T-helper 22 cell (primary cell): ENCODE measurements around the gene PPM1J.
"Not testable (repeated sequence)": the region's sequence is repeated elsewhere in the genome, so short reads cannot be mapped to it uniquely, and the experiment has no call there.

ENCODE experiments used
- DNase-seq: peaks from one replicate; pipeline ENCODE4 v3.0.0-alpha.2; 2020; ENCODE audit warnings: low read depth

Gene PPM1J, protein sequence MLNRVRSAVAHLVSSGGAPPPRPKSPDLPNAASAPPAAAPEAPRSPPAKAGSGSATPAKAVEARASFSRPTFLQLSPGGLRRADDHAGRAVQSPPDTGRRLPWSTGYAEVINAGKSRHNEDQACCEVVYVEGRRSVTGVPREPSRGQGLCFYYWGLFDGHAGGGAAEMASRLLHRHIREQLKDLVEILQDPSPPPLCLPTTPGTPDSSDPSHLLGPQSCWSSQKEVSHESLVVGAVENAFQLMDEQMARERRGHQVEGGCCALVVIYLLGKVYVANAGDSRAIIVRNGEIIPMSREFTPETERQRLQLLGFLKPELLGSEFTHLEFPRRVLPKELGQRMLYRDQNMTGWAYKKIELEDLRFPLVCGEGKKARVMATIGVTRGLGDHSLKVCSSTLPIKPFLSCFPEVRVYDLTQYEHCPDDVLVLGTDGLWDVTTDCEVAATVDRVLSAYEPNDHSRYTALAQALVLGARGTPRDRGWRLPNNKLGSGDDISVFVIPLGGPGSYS

DNA sequence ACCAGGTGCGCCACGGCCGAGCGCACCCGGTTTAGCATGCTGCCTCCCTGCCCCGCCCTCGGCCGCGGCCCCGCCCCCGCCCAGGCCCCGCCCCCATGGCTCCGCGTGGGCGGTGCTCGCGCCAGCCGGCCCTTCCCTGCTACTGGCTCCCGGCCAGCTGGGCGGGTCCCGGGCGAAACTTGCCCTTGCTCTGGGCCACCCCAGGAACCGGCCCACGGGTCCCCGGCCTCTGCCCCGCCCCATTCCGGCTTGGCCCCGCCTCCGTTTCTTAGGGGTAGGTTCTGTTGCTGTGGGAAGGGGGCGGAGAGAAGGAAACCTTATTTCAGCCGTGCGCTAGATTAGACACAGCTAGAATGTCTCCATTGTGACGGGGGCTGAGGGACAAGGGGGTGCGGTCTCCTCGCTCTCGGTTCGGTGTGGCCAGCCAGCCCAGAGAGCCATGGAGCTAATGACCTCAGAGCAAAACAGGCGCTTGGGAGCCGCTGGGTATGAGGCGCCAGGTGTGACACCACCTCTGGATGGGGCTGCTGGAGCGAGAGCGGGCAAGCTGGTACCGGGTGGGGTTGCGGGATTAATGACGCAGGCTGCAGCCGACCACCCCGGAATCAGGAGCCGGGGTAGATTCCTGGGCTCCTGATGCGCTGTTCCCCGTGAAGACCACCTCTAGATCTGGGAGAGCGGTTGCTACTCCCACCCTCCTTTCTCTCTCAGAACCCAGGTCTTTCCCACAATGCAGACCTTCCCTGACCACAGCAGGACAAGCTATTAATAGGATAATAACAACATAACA is at the start of gene PPM1J:
PPM1J (minus strand) TSS at position 69 of the 790 bp plus-strand sequence; CDS start at position 38, 31 bp downstream.
- DNase-seq = peak; percentile 93

DNA sequence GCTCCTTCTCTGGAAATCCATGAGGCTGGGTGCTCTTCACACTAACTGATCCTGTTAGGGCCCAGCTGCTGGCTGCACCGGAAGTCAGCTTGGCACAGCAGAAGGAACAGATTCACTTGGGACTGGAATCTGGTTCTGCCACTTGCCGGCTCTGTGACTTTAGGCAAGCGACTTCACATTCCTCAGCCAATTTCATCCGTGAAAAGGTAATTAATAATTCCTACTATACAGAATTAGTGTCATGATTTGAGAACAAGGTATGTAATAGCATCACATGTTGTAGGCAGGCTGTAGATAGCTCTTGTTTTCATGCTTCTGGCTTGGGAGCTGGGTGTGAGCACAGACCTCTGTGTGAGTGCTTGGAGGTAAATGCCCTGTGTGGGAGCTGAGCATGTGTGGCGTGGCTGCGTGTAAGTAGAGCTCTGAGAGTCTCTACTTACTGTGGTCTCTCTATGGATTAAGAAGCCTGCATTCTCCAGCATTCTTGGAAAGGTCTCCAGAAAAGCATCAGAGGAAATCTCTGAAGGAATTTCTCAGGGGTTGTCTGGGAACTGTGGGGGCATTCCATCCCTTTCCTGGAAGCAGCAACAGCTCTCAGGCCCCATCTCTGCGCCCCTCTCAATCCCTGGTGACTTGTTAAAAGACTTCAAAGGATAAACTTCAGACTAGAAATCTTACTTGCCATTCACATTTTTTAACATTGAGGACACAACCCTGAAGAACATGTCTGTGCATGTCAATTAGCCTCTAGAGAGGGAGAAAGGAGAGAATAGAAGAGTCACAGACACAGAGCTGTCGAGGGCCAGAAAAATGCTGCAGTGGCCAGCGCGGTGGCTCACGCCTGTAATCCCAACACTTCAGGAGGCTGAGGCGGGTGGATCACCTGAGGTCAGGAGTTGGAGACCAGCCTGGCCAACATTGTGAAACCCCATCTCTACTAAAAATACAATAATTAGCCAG is 47.7 kb upstream of the PPM1J start:
- no peak for DNase-seq

DNA sequence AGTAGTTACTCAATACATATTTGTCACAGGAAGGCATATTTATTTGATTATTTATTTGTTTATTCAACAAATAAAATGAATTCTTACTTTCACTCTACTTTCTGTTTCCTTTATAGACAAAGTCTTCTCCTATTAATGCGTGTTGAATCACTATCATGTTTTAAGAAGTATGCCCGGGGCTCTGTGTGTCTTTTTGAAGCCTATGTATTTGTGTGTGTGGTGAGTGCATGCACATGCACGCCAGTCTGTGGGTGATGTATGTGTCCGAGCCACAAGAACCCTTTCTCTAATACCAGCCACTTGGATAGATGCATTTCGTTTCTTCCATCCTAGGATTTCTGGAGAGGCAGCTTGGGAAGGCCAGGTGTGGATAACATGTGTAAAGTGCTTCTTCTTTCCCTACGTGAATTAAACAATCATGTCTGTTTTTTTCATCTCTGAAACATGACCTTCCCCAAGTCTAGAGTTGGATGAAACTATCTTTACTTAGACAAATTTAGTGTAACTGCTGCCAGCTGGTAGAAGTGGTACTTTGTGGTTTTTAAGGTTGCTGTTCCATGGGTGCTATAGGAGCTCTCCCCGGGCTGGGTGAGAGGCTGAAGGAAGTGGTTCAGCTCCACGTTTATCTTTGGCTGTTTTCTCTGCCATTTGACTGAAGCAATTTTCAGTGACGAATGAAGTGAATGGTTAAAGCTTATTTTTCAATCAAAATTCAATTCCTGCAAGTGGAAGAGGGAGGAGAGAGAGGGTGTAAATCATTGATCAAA is 46.8 kb upstream of the PPM1J start:
- DNase-seq = no peak

DNA sequence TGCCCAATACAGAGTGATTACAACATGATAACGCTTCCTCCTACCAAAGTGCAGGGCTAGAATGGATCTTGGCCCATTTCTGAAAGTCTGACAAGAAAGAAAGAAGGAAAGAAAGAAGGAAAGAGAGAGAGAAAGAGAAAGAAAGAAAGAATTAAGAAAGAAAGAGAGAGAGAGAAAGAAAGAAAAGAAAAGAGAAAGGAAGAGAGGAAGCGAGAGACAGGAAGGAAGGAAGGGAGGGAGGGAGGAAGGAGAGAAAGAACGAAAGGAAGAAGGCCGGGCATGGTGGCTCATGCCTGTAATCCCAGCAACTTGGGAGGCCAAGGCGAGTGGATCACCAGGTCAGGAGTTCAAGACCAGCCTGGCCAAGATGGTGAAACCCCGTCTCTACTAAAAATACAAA is 44.1 kb upstream of the PPM1J start:
- DNase-seq = no peak

DNA sequence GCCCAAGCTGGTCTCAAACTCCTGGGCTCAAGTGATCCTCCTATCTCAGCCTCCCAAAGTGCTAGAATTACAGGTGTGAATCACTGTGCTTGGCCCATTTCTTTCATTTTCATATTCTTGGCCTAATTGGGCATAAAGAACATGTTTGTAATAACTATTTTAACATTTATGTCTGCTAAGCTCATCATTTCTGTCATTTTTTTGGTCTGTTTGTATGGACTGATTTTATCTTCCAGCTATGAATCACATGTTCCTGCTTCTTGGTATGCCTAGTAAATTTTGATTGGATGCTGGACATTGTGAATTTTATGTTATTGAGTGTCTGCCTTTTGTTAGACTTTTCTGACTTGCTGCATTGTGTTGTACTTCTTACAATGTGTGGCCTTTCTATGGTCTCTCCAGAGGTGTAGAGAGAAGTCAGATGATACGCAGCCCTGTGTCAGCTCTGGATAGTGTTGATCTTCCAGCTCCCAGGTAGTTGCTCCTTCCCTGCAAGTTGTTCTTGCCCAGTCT is 39.0 kb upstream of the PPM1J start:
- no peak for DNase-seq

DNA sequence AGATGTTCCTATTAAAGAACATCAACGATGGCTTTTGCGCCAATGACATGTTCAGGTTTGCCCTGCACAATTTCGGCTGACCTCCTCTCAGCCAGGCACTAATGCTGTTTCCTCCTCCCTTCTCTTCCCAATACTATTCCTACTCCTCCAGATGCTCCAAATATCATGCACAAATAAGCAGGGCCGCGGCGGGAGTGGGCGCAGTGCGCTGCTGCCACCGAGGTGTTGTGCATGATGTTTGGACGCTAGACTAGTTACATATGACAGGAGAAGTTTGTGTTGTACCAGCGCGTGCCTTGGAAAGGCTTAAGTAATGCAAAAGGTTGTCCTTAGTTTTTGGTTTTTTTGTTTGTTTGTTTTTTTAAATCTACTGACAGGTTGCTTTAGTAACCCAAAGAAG is 33.3 kb upstream of the PPM1J start:
- DNase-seq = no peak

DNA sequence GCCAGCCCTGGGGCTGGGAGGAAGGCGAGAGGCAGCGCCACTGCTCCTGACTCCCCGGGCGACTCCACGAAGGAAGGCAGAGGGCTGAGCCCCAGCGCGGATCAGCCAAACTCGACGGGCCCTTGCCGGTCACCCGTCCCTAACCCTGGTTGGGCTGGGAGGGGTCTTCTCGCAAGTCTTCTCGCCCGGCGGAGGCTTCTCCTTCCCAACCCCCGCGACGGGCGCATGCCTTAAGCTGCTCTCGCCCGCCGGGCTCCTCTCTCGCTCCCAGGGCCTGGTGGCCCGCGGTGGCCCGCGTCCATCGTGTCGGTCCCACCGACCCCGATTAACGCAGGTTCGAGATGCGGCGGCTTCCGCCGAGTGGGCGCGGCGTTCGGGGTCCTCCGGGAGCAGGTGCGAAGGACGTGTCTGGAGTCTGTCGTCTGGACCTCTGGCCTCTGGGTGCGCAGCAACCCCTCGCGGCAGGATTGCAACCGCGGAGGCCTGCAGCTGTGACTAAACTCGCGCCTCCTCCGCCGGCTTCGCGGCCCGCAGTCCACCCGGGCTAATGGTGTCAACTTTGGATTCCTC is 29.0 kb upstream of the PPM1J start:
- no peak for DNase-seq

DNA sequence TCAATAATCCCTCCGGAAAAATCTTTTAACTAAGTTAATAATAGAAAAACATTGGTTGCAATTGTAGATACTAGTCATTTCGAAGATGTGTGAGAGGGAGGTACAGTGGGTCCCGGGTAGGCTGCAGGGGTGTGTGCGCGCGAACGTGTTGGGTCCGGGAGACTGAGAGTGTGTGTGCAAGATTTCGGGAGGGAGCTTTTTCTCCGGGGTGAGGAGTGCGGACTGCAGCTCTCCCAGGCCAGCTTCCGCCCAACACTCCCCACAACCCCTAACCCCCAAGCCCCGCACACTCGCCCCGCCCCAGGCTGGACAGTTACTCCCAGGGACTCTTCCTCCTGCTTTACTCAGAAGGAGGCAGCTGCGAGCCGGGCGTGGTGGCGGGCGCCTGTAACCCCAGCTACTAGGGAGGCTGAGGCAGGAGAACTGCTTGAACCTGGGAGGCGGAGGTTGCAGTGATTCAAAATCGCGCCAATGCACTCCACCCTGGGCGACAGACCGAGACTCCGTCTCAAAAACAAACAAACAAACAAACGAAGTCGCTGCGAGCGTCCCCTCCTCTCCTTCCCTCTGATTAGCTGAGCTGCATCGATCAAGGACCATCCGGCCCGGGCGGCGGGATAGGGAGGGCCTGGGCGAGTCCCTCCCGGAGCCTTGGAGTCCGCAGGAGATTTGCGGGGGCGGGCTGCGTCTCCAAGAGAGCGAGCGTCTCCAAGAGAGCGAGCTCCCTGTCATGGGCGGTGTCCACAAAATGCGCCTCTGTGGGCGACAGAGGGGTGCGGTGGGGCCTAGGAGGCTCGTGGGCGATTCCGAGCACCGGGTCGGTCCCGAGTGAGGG is 28.3 kb upstream of the PPM1J start:
- no peak for DNase-seq

DNA sequence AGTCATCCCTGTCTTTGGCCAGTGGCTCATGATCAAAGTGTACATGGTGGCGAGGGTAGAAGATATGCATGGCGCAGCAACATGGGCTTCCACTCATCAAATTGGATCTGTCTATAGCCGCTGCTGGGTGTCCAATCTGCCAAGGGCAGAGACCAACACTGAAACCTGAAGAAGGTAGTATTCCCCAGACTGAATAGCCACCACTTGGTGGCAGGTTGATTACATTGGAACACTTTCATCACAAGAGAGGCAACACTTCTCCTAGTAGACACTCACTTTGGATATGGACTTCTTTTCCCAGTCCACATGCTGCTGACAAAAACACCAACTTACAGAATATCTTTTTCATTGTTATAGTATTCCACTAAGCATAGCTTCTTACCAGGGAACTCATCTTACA is 22.4 kb upstream of the PPM1J start:
- no peak for DNase-seq

DNA sequence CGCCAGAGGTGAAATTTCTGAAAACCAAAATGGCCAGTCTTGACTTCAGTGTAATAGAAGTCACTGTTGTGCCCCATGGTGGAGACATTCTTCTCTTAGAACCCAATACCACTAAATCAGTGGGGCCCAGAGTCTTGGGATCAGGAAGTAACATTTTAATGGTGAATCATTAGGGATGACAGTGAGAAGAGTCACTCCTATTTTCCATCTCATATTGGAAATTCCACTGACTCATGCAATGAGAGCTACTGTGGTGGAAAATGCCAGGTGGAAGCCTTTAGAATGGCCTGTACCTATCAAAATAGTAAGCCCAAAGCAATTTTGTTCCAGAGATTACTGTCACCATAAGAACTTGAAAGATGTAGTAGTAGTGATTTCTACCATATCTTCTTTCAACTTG is 20.6 kb upstream of the PPM1J start:
- DNase-seq = no peak

DNA sequence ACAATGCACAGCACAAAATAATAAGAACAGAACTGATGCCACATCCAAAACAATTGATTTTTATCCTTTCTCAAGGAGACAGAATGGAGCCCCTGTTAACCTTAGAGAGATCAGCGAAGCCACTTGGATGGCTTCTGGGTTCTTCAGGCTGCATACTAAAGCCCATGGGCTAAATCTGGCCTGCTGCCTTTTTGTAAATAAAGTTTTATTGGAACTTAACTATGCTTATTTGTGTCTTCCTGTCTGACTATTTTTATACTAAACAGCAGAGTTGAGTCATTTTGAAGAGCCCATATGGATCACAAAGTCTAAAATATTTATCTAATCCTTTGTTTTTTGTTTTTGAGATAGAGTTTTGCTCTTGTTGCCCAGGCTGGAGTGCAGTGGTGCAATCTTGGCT is 16.3 kb upstream of the PPM1J start:
- no peak for DNase-seq

DNA sequence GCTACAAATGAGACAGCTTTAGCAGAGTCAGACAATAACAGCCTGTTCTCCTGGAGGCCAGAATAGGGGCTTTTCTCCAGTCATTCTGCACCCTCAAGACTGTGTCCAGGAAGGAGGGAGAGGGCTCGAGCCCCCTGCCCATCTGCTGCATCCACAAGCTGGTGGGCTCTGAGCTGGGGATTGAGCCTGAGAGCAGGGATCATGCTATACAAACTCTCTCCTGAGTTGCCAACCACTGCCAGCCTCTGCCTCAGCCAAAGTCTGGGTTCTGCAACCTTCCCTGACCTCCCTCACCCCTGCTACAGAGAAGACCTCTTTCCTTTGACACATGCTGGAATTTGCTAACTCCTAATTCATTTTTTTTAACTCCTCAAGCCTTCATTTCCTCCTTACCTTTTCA is 14.8 kb upstream of the PPM1J start:
- no peak for DNase-seq

DNA sequence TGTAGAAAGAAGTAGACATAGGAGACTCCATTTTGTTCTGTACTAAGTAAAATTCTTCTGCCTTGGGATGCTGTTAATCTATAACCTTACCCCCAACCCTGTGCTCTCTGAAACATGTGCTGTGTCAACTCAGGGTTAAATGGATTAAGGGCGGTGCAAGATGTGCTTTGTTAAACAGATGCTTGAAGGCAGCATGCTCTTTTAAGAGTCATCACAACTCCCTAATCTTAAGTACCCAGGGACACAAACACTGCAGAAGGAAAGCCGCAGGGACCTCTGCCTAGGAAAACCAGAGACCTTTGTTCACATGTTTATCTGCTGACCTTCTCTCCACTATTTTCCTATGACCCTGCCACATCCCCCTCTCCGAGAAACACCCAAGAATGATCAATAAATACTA is 13.9 kb upstream of the PPM1J start:
- DNase-seq = not testable (repeated sequence)

DNA sequence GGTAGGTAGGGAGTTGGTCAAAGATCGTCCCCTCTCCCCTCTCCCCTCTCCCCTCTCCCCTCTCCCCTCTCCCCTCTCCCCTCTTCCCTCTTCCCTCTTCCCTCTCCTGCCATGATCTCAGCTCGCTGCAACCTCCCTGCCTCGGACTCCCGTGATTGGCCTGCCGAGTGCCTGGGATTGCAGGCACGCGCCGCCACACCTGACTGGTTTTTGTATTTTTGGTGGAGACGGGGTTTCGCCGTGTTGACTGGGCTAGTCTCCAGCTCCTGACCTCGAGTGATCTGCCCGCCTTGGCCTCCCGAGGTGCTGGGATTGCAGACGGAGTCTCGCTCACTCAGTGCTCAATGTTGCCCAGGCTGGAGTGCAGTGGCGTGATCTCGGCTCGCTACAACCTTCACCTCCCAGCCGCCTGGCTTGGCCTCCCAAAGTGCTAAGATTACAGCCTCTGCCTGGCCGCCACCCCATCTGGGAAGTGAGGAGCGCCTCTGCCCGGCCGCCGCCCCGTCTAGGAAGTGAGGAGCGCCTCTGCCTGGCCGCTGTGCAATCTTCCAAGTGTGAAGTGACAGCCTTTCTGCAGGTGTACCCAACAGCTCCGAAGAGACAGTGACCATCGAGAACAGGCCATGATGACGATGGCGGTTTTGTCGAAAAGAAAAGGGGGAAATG is 13.3 kb upstream of the PPM1J start:
- DNase-seq = not testable (repeated sequence)

DNA sequence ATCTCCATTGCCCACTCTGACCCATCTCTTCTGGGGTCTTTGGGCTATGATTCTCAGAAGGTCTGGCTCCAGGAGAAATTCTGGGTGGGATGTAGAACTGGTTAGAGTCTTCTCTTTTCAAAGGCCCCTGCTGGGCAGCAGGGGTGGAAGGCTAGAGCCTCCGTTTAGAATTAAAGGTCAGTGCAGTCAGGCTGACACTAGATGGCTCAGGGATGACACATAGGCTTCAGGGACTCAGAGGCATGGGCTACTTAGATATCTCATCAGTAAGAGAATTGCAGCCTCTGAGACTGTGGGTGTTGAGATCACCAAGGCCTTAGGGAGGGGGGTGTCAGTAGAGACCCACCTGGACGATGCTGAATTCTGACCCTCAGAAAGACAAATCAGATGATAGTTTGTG is 12.6 kb upstream of the PPM1J start:
- no peak for DNase-seq

DNA sequence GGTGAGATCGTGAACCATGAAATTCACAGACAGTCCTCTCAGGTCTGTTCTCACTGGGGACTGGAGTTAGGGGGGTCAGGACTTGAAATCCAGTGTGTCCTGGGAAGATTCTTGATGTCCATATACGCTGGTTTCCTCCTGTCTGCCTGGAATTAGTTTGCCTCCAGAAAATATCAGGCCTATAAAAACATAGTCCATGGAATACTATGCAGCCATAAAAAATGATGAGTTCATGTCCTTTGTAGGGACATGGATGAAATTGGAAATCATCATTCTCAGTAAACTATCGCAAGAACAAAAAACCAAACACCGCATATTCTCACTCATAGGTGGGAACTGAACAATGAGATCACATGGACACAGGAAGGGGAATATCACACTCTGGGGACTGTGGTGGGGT is 9.1 kb upstream of the PPM1J start:
- not testable (repeated sequence) for DNase-seq

DNA sequence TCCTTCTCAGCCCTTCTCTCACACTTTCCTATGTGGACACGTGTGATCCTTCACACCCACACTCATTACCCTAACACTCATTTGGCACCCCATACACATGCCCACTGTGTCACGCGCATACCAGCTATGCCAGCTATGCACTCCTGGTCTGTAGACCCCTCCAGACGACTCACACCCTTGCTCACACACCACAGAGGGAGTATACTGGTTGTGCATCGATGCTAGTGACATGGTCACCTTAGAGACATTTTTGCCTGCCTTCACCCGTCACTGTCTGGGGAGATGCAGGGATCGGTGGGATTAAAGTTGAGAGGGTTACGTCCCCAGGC is 8.3 kb upstream of the PPM1J start:
- no peak for DNase-seq

DNA sequence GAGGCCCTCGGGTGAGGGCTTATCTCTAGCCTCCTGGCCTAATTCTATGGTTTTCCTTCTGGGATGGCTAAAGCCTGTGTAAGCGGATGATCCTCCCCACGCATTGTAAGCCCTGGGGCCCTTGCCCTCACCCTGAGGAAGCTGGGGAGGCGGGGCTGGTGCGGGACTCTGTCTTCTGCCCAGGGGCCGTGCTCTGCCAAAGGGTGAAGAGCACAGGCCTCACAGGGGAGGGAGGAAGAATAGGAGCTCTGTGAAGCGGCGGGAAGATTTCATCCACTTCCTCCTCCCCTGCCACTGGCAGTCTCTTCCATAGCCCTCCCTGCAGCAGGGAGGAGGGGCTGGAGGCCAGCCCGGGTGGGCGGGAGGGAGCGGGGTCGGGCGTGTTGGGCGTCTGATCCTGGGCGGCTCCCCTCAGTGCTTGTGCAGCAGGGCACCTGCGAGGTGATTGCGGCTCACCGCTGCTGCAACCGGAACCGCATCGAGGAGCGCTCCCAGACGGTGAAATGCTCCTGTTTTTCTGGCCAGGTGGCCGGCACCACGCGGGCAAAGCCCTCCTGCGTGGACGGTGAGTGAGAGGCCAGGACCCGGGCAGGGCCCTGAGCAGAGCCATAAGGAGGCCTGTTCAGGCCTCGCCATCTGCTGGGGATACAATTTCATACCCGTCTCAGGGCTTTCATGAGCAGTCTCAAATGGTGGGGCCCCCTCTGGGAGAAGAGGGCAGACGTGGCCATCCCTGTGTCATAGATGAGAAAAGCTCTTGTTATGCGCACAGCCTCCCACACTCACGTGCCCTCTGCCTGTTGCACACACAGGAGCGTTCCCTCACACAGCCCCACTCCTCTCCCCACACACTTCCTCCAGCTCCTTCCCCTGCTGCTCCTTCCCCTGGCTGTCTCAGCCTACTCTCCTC is 7.7 kb upstream of the PPM1J start:
- DNase-seq = no peak
